SK-N-SH treated with all-trans-retinoic acid at 6 μM for 48 hours (cell line): ENCODE results near the gene KCNAB3.

Experiments
- BACH2 ChIP-seq: fragments of 250-450 bp; sonication (Bioruptor Pico); IDR thresholded peaks from 2 replicates; pipeline ENCODE4 v1.9.0; 2021; ENCODE audit warnings: mild to moderate bottlenecking, borderline replicate concordance
- CREB5 ChIP-seq: fragments of 250-450 bp; sonication (Bioruptor Pico); IDR thresholded peaks from 2 replicates; pipeline ENCODE4 v1.5.1; 2020; ENCODE audit warnings: low read depth, mild to moderate bottlenecking, moderate library complexity
- CSDC2 ChIP-seq: fragments of 250-450 bp; sonication (Bioruptor Pico); IDR thresholded peaks from 2 replicates; pipeline ENCODE4 v1.5.0; 2020; ENCODE audit warnings: mild to moderate bottlenecking, moderate library complexity
- ESRRG ChIP-seq: fragments of 250-450 bp; sonication (Bioruptor Pico); IDR thresholded peaks from 2 replicates; pipeline ENCODE4 v1.6.1; 2021; ENCODE audit warnings: mild to moderate bottlenecking
- PATZ1 ChIP-seq: fragments of 250-450 bp; sonication (Bioruptor Pico); IDR thresholded peaks from 2 replicates; pipeline ENCODE4 v1.8.0; 2020; ENCODE audit warnings: mild to moderate bottlenecking, moderate library complexity, borderline replicate concordance
- POU6F1 ChIP-seq: fragments of 250-450 bp; sonication (Bioruptor Pico); IDR thresholded peaks from 2 replicates; pipeline ENCODE4 v1.8.0; 2021; ENCODE audit warnings: low read depth, mild to moderate bottlenecking, moderate library complexity, borderline replicate concordance
- RARB ChIP-seq: fragments of 250-450 bp; sonication (Bioruptor Pico); IDR thresholded peaks from 2 replicates; pipeline ENCODE4 v1.8.0; 2021; ENCODE audit warnings: mild to moderate bottlenecking, moderate library complexity
- SNAI2 ChIP-seq: fragments of 250-450 bp; sonication (Bioruptor Pico); IDR thresholded peaks from 2 replicates; pipeline ENCODE4 v1.5.0; 2020; ENCODE audit warnings: mild to moderate bottlenecking, moderate library complexity
- TCF4 ChIP-seq: fragments of 250-450 bp; sonication (Bioruptor Pico); IDR thresholded peaks from 2 replicates; pipeline ENCODE4 v1.8.0; 2021; ENCODE audit warnings: mild to moderate bottlenecking, moderate library complexity, borderline replicate concordance
- TOX ChIP-seq: fragments of 250-450 bp; sonication (Bioruptor Pico); IDR thresholded peaks from 2 replicates; pipeline ENCODE4 v1.8.0; 2021; ENCODE audit warnings: mild to moderate bottlenecking, moderate library complexity, borderline replicate concordance
- ZC3H10 ChIP-seq: fragments of 250-450 bp; sonication (Bioruptor Pico); IDR thresholded peaks from 2 replicates; pipeline ENCODE4 v1.5.1; 2021; ENCODE audit warnings: mild to moderate bottlenecking, moderate library complexity
- ZFP30 ChIP-seq: fragments of 450-650 bp; formaldehyde crosslinking; IDR thresholded peaks from 2 replicates; pipeline ENCODE4 v1.5.0; 2022; ENCODE audit warnings: mild to moderate bottlenecking, moderate library complexity
- ZNF70 ChIP-seq: fragments of 450-650 bp; formaldehyde crosslinking; IDR thresholded peaks from 2 replicates; pipeline ENCODE4 v1.5.0; 2020; ENCODE audit warnings: mild to moderate bottlenecking, moderate library complexity

GRCh38 chr17:7911116-7911515 lies 18.5 kb downstream of the KCNAB3 start:
- TF ChIP-seq PATZ1 (CRISPR knock-in tag) (no peak), ZC3H10 (CRISPR knock-in tag) (no peak), ZFP30 (CRISPR knock-in tag) (no peak), ESRRG (CRISPR knock-in tag) (no peak), BACH2 (CRISPR knock-in tag) (no peak), CSDC2 (no peak), ZNF70 (CRISPR knock-in tag) (no peak), SNAI2 (no peak), POU6F1 (CRISPR knock-in tag) (no peak), CREB5 (CRISPR knock-in tag) (no peak), TOX (CRISPR knock-in tag) (no peak), TCF4 (no peak), RARB (no peak)
